Vagina (tissue), 2 donors: Measurements from ENCODE around the gene AHCY.

Source experiments
- CTCF ChIP-seq, 3 experiments: fragments of 450-650 bp in 2 of 3; fragments of 200-600 bp in 1 of 3; sonication (generic) in 1 of 3; IDR thresholded peaks; one replicate each; pipeline ENCODE4 v1.5.1; 2017 to 2019; ENCODE audit warnings: antibody characterized with exemption in 3 of 3, mild to moderate bottlenecking in 2 of 3, moderate library complexity in 2 of 3
- POLR2A ChIP-seq, 2 donors: fragments of 450-650 bp; IDR thresholded peaks; one replicate each; pipeline ENCODE4 v1.6.1; 2017; ENCODE audit warnings: antibody characterized with exemption in 2 of 2, mild to moderate bottlenecking in 2 of 2, moderate library complexity in 2 of 2

GRCh38 chr20:34254979-34255378, 48.2 kb downstream of the AHCY start:
- TF ChIP-seq CTCF (IDR thresholded peaks at IDR 0.05) = no peak
- no peak for TF ChIP-seq POLR2A (IDR thresholded peaks at IDR 0.05)
